ENCODE measurements around the gene ITK.

GRCh38 chr5:157155297-157155696, 25.3 kb upstream of the ITK start:
- TF ChIP-seq CTCF (IDR thresholded peaks at IDR 0.05) (no peak), POLR2A (IDR thresholded peaks at IDR 0.05) (no peak)

Data from breast epithelium (tissue), 3 donors.